ENCODE results near the gene FMNL1. TPM values are rescaled to one million over a fixed set of nuclear protein-coding genes. Genes with fewer than 3 reads are reported as not detected.

The FMNL1 gene
- total RNA-seq, 1 experiment from 2014 or later: 3.0 TPM

DNA sequence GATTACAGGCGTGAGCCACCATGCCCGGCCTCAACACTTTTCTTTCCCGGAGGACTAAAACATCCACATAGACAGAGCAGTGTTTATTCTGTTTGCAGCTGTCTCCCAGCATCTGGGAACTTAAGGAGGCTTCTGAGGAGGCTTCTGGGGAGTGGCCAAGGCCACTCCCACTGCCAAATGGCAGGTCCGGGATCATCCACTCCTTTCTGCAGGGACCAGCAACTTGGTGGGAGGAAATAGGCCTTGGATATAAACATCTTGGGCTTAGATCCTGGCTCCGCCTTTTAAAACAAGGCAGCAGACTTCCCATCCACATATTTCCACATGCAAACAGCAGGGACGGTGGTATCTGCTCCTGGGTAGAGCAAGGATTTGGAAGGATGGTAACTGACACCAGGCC lies 54.3 kb downstream of the FMNL1 start:
- DNase-seq: no peak
- no peak overlapping the region for H3K4me3 ChIP-seq (ENCODE audit: low read depth, low read length)
- Mint-ChIP-seq H3K36me3 (ENCODE audit: insufficient read depth, unreplicated experiment) (peaks cover 23% of the 10 kb centered on the region), H3K27me3 (ENCODE audit: insufficient read depth, unreplicated experiment) (no peaks in the 10 kb centered on the region), H3K9me3 (ENCODE audit: unreplicated experiment) (no peaks in the 10 kb centered on the region), H3K4me1 (ENCODE audit: low read depth, unreplicated experiment) (peaks cover 12% of the 10 kb centered on the region), H3K27ac (ENCODE audit: unreplicated experiment) (no peak overlapping the region), H3K4me3 (ENCODE audit: unreplicated experiment) (no peak overlapping the region)
- H3K9me3 ChIP-seq: no peaks in the 10 kb centered on the region
- H3K36me3 ChIP-seq (ENCODE audit: control insufficient read depth, insufficient read depth, low read length): no peaks in the 10 kb centered on the region; the same call in none of the 2 replicates
- no TSS peak for BruUV-seq (replicated peaks)
- ChIA-PET POLR2A (no interaction called here), CTCF (interaction anchor here (0.7 to 3.1 kb wide), 7 partner anchors 28 to 149 kb away, joined by 3 to 45 read pairs (median 10); partner anchors contain the start of gene MAP3K14)
- TF ChIP-seq, protein P1, sequence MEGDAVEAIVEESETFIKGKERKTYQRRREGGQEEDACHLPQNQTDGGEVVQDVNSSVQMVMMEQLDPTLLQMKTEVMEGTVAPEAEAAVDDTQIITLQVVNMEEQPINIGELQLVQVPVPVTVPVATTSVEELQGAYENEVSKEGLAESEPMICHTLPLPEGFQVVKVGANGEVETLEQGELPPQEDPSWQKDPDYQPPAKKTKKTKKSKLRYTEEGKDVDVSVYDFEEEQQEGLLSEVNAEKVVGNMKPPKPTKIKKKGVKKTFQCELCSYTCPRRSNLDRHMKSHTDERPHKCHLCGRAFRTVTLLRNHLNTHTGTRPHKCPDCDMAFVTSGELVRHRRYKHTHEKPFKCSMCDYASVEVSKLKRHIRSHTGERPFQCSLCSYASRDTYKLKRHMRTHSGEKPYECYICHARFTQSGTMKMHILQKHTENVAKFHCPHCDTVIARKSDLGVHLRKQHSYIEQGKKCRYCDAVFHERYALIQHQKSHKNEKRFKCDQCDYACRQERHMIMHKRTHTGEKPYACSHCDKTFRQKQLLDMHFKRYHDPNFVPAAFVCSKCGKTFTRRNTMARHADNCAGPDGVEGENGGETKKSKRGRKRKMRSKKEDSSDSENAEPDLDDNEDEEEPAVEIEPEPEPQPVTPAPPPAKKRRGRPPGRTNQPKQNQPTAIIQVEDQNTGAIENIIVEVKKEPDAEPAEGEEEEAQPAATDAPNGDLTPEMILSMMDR (IDR thresholded peaks at IDR 0.05; ENCODE audit: insufficient read depth in 1 of 2, low read depth in 1 of 2, low read length in 1 of 2, severe bottlenecking in 1 of 2, unreplicated experiment in 1 of 2): no peak
- peaks cover 11% of the 10 kb centered on the region for H3K4me1 ChIP-seq
- intact Hi-C loops (cut with micrococcal nuclease; ENCODE audit: unreplicated experiment): no loop called here
- no peaks in the 10 kb centered on the region for H3K27me3 ChIP-seq (replicated peaks; ENCODE audit: control insufficient read depth, insufficient read depth, low read length)

DNA sequence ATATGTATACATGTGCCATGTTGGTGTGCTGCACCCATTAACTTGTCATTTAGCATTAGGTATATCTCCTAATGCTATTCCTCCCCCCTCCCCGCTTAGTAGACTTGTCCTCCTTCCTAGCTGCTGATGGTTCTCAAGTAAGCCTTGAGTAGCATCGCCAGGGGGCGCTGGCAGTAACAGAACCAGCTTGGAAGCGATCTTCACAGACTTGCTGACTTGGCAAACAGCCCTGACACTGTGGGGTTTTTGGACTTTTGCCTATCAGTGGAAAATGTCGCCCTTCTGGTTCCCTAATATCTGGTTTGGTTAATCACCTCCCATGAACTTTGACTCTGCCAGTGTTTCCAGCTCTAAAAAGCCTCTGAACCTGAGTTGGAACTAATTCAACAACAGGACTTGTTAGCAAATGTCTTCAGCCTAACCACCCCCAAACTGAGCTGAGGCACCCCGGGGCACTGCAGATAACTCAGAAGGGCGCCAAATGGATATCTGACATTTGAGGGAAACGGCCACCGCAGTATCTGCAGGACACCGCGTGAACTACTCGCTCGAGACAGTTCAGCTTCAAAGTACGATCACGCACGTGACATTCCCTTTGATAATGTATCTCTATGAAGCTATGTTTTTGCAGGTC lies 55.6 kb downstream of the FMNL1 start:
- Mint-ChIP-seq H3K36me3 (ENCODE audit: insufficient read depth, unreplicated experiment) (peaks cover 25% of the 10 kb centered on the region), H3K4me1 (ENCODE audit: low read depth, unreplicated experiment) (peaks cover 12% of the 10 kb centered on the region), H3K9me3 (ENCODE audit: unreplicated experiment) (no peaks in the 10 kb centered on the region), H3K27ac (ENCODE audit: unreplicated experiment) (peak overlapping the region; percentile 61), H3K27me3 (ENCODE audit: insufficient read depth, unreplicated experiment) (no peaks in the 10 kb centered on the region), H3K4me3 (ENCODE audit: unreplicated experiment) (peak overlapping the region; percentile 41)
- TF ChIP-seq, protein P1 (IDR thresholded peaks at IDR 0.05; ENCODE audit: insufficient read depth in 1 of 2, low read depth in 1 of 2, low read length in 1 of 2, severe bottlenecking in 1 of 2, unreplicated experiment in 1 of 2): peak; percentile 88 to 96
- CTCF ChIA-PET: interaction anchor here (0.6 to 3.1 kb wide), 26 partner anchors 9 to 148 kb away, joined by 3 to 45 read pairs (median 5); partner anchors contain the start of genes ACBD4 and MAP3K14
- no peaks in the 10 kb centered on the region; the same call in none of the 2 replicates for H3K36me3 ChIP-seq (ENCODE audit: control insufficient read depth, insufficient read depth, low read length)
- H3K27me3 ChIP-seq (replicated peaks; ENCODE audit: control insufficient read depth, insufficient read depth, low read length): no peaks in the 10 kb centered on the region
- H3K4me3 ChIP-seq (ENCODE audit: low read depth, low read length): no peak overlapping the region
- H3K4me1 ChIP-seq: peaks cover 11% of the 10 kb centered on the region
- no TSS peak for BruUV-seq (replicated peaks)
- no peaks in the 10 kb centered on the region for H3K9me3 ChIP-seq
- peak; percentile 94 to 95 for DNase-seq
- POLR2A ChIA-PET: interaction anchor here (0.8 to 1.7 kb wide), 7 partner anchors 29 to 108 kb away, joined by 3 to 8 read pairs (median 5); partner anchors contain the start of gene MAP3K14
- intact Hi-C loops (cut with micrococcal nuclease; ENCODE audit: unreplicated experiment): loop anchor here (1.0 kb wide), 4 partner anchors 40 to 148 kb away; partner anchors contain the start of gene MAP3K14

DNA sequence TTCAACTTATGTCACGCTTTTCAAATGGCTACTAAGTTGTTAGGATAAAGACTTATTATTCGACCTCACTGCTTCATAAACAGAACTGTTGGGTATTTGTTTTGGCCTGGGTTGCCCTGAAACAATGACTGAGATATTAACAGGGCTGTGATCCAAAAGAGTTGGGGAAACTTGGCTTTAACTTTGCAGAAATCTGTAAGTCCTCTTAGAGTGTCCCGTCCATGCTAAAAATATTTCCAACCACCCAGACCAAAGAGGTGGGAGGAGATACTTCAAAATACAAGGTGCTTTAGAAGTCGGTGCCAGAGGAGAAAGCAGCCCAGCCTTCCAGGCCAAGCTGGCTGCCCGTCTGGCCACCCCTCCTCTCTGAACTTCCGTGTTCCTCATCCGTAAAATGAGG lies 56.3 kb downstream of the FMNL1 start:
- CTCF ChIA-PET: interaction anchor here (0.7 to 3.1 kb wide), 18 partner anchors 10 to 148 kb away, joined by 3 to 45 read pairs (median 6); partner anchors contain the start of gene MAP3K14
- Histone ChIP-seq H3K9me3 (no peaks in the 10 kb centered on the region), H3K36me3 (ENCODE audit: control insufficient read depth, insufficient read depth, low read length) (no peaks in the 10 kb centered on the region; the same call in none of the 2 replicates), H3K4me1 (peaks cover 11% of the 10 kb centered on the region), H3K27me3 (replicated peaks; ENCODE audit: control insufficient read depth, insufficient read depth, low read length) (no peaks in the 10 kb centered on the region), H3K4me3 (ENCODE audit: low read depth, low read length) (no peak overlapping the region)
- peak overlapping the region; percentile 61 for H3K27ac Mint-ChIP-seq (ENCODE audit: unreplicated experiment)
- no TSS peak for BruUV-seq (replicated peaks)
- POLR2A ChIA-PET: interaction anchor here (0.8 to 1.7 kb wide), 3 partner anchors 34 to 94 kb away, joined by 3 to 8 read pairs (median 5); partner anchors contain the start of gene MAP3K14
- DNase-seq: no peak
- peaks cover 31% of the 10 kb centered on the region for H3K36me3 Mint-ChIP-seq (ENCODE audit: insufficient read depth, unreplicated experiment)
- no peaks in the 10 kb centered on the region for H3K9me3 Mint-ChIP-seq (ENCODE audit: unreplicated experiment)
- H3K27me3 Mint-ChIP-seq (ENCODE audit: insufficient read depth, unreplicated experiment): no peaks in the 10 kb centered on the region
- TF ChIP-seq, protein P1 (IDR thresholded peaks at IDR 0.05; ENCODE audit: insufficient read depth in 1 of 2, low read depth in 1 of 2, low read length in 1 of 2, severe bottlenecking in 1 of 2, unreplicated experiment in 1 of 2): no peak
- H3K4me3 Mint-ChIP-seq (ENCODE audit: unreplicated experiment): peak overlapping the region; percentile 41
- intact Hi-C loops (cut with micrococcal nuclease; ENCODE audit: unreplicated experiment): loop anchor here (1.0 kb wide), 4 partner anchors 39 to 147 kb away; partner anchors contain the start of gene MAP3K14
- H3K4me1 Mint-ChIP-seq (ENCODE audit: low read depth, unreplicated experiment): peaks cover 12% of the 10 kb centered on the region
